Suprapubic skin (tissue), 4 donors: ENCODE measurements around the gene RAVER1. TPM values are rescaled to one million over a fixed set of nuclear protein-coding genes. Genes with fewer than 3 reads are reported as not detected.
"Not testable (repeated sequence)": the region's sequence is repeated elsewhere in the genome, so short reads cannot be mapped to it uniquely, and the experiment has no call there.

Experiments
- DNase-seq, 2 donors: peaks; one replicate each; pipeline ENCODE4 v3.0.0-alpha.2; 2019; ENCODE audit warnings: low spot score in 2 of 2
- H3K27ac ChIP-seq: fragments of 200-600 bp; sonication (generic); one replicate; pipeline ENCODE4 v1.5.1; 2019
- H3K27me3 ChIP-seq: fragments of 200-600 bp; sonication (generic); one replicate; pipeline ENCODE4 v1.5.1; 2019
- H3K36me3 ChIP-seq: fragments of 200-600 bp; sonication (generic); one replicate; pipeline ENCODE4 v1.5.1; 2019
- H3K4me1 ChIP-seq: fragments of 200-600 bp; sonication (generic); one replicate; pipeline ENCODE4 v1.5.1; 2019
- H3K4me3 ChIP-seq: fragments of 200-600 bp; sonication (generic); one replicate; pipeline ENCODE4 v1.5.1; 2019; ENCODE audit warnings: mild to moderate bottlenecking
- H3K9me3 ChIP-seq: fragments of 200-600 bp; sonication (generic); one replicate; pipeline ENCODE4 v1.5.1; 2019
- EP300 ChIP-seq: sonication (generic); formaldehyde crosslinking; IDR thresholded peaks from one replicate; pipeline ENCODE4 v1.6.1; 2017; ENCODE audit warnings: antibody characterized with exemption
- POLR2A ChIP-seq, 2 donors: fragments of 450-650 bp; IDR thresholded peaks; one replicate each; pipeline ENCODE4 v1.6.1; 2017; ENCODE audit warnings: antibody characterized with exemption in 2 of 2, mild to moderate bottlenecking in 2 of 2, moderate library complexity in 2 of 2
- POLR2AphosphoS5 ChIP-seq, 3 donors: sonication (generic); formaldehyde crosslinking; IDR thresholded peaks; one replicate each; pipeline ENCODE4 v1.6.1; 2017; ENCODE audit warnings: antibody characterized with exemption in 3 of 3
- WGBS: methylation state at CpG from one replicate; pipeline ENCODE4 v1.1.5; 2018; 5-methylcytosine and 5-hydroxymethylcytosine counted together
- total RNA-seq, 4 donors: library from RNA; depleted of rRNA; stranded (reverse); fragments of >200 nt; gene quantifications; one replicate each; pipeline ENCODE4 v1.1.0, GENCODE V29; 2016
- TF ChIP-seq, protein P1 (sequence below), 2 donors: fragments of 200-600 bp in 1 of 2; fragments of 450-650 bp in 1 of 2; sonication (generic) in 1 of 2; IDR thresholded peaks; one replicate each; pipeline ENCODE4 v1.5.1; 2016 to 2019; ENCODE audit warnings: antibody characterized with exemption in 2 of 2, mild to moderate bottlenecking in 1 of 2, moderate library complexity in 1 of 2

The RAVER1 gene, protein sequence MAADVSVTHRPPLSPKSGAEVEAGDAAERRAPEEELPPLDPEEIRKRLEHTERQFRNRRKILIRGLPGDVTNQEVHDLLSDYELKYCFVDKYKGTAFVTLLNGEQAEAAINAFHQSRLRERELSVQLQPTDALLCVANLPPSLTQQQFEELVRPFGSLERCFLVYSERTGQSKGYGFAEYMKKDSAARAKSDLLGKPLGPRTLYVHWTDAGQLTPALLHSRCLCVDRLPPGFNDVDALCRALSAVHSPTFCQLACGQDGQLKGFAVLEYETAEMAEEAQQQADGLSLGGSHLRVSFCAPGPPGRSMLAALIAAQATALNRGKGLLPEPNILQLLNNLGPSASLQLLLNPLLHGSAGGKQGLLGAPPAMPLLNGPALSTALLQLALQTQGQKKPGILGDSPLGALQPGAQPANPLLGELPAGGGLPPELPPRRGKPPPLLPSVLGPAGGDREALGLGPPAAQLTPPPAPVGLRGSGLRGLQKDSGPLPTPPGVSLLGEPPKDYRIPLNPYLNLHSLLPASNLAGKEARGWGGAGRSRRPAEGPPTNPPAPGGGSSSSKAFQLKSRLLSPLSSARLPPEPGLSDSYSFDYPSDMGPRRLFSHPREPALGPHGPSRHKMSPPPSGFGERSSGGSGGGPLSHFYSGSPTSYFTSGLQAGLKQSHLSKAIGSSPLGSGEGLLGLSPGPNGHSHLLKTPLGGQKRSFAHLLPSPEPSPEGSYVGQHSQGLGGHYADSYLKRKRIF
- 10 to 100 TPM; 18.4 to 27.8 (median 24.8) TPM for total RNA-seq

DNA sequence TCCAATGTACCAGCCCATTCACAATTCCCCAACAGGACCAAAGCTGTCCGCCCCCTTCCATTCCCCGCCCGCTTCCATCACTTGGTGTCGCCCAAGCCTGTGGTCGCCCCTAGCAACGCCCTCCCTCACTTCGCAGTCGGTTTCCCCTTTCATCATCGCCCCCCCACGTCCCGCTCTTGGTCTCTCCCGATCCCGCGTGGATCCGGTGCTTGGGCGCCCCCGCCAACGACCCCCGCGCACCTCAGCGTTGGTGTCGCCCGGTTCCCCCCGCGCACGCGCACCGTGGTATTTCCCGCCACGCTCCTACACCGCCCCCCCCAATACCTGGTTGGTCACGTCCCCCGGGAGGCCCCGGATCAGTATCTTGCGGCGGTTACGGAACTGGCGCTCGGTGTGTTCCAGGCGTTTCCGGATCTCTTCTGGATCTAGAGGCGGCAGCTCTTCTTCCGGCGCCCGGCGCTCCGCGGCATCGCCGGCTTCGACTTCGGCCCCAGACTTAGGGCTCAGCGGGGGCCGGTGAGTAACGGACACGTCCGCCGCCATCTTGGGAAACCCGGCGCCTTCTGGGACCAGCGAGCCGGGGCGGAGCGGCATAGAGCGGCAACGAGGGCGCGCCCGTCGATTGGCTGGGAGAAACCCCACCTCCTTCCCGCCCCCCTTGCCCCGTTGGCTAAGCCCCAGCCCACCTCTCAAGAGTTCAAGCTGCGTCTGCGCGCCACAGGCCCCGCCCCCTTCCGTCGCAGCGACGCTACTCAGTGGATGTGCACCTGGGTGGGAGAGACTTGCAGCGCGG, at the start of gene RAVER1:
Gene RAVER1, minus strand, starts transcription at position 565 of the 793 bp plus-strand sequence. Its CDS starts 22 bp downstream, at position 543.
- WGBS: 0% methylated on average over 31 of the region's 82 CpGs
- Histone ChIP-seq H3K36me3 (peaks cover 24% of the 10 kb centered on the region), H3K4me3 (peak within 1 kb of the TSS; percentile 85), H3K4me1 (peaks cover 31% of the 10 kb centered on the region), H3K27ac (peak within 1 kb of the TSS; percentile 86), H3K9me3 (no peaks in the 10 kb centered on the region), H3K27me3 (no peaks in the 10 kb centered on the region)
- peak; percentile 98 to 99 for DNase-seq
- TF ChIP-seq POLR2A (IDR thresholded peaks at IDR 0.05): peak in 1 of 2 donors; percentile 45
- peak in 1 of 3 donors; percentile 23 for TF ChIP-seq POLR2AphosphoS5 (IDR thresholded peaks at IDR 0.05)
- TF ChIP-seq, protein P1, sequence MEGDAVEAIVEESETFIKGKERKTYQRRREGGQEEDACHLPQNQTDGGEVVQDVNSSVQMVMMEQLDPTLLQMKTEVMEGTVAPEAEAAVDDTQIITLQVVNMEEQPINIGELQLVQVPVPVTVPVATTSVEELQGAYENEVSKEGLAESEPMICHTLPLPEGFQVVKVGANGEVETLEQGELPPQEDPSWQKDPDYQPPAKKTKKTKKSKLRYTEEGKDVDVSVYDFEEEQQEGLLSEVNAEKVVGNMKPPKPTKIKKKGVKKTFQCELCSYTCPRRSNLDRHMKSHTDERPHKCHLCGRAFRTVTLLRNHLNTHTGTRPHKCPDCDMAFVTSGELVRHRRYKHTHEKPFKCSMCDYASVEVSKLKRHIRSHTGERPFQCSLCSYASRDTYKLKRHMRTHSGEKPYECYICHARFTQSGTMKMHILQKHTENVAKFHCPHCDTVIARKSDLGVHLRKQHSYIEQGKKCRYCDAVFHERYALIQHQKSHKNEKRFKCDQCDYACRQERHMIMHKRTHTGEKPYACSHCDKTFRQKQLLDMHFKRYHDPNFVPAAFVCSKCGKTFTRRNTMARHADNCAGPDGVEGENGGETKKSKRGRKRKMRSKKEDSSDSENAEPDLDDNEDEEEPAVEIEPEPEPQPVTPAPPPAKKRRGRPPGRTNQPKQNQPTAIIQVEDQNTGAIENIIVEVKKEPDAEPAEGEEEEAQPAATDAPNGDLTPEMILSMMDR (IDR thresholded peaks at IDR 0.05): no peak
- no peak for TF ChIP-seq EP300

DNA sequence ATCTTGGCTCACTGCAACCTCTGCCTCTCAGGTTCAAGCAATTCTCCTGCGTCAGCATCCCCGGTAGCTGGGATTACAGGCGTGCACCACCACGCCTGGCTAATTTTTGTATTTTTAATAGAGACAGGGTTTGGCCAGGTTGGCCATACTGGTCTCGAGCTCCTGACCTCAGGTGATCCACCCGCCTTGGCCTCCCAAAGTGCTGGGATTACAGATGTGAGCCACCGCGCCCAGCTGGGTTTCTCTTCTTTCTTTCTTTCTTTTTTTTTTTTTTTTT, 49.8 kb upstream of the RAVER1 start:
- peaks cover 18% of the 10 kb centered on the region for H3K4me1 ChIP-seq
- WGBS: 86% methylated on average over 8 of the region's 8 CpGs
- H3K27ac ChIP-seq: not testable (repeated sequence)

DNA sequence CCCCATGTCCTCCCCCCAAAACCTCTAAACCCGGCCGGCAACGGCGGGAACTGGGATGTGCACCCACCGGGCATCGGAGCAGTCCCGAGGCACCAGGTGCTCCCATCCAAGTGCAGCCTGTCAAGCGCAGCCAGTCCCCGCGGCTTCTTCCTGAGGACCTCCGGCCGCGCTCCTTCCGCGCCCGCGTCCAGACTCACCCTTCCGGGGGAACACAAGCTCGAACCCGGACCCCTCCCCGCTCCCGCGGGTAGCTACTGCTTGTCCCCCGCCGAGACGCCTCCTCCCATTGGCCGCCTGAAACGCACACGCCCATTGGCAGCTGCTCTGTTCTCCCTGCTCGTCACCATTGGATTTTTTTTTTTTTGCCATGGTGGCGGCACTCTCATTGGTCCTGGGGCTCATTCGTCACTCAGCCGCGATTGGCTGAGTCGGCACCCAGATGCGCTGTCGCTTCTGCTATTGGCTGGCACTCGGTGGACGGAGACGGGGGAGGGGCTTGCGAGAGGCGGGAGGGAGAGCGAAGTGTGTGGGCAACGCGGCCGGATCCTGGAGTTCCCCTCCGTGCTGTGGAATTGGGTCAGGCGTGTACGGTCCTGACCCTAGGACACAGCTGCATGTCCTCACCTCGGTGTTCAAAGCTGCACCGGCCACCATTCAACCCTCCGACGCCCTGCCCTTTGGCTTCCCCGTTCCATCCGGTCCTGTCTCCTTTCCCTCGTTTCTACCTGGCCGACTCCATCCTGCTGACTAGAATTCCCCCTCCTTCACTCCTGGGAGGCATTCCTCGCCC, 47.2 kb upstream of the RAVER1 start, which contains the start of gene TYK2:
Gene TYK2, minus strand, starts transcription at position 260 of the 790 bp plus-strand sequence. CDS start 2,166 bp downstream, outside the sequence.
- peak within 1 kb of the TSS; percentile 73 for H3K27ac ChIP-seq
- peak within 1 kb of the TSS; percentile 84 for H3K4me3 ChIP-seq
- H3K9me3 ChIP-seq: no peaks in the 10 kb centered on the region
- H3K27me3 ChIP-seq: no peaks in the 10 kb centered on the region
- peak; percentile 97 to 99 for DNase-seq
- WGBS: 0% methylated on average over 19 of the region's 58 CpGs
- H3K36me3 ChIP-seq: peaks cover 21% of the 10 kb centered on the region
- peaks cover 18% of the 10 kb centered on the region for H3K4me1 ChIP-seq
- TF ChIP-seq POLR2A (IDR thresholded peaks at IDR 0.05) (peak; percentile 26 to 47), EP300 (no peak), POLR2AphosphoS5 (IDR thresholded peaks at IDR 0.05) (peak in 1 of 3 donors; percentile 45)

More for the DNA sequence above, 49.8 kb upstream of the RAVER1 start:
- not testable (repeated sequence) for H3K36me3 ChIP-seq, H3K9me3 ChIP-seq, H3K27me3 ChIP-seq, H3K4me3 ChIP-seq, DNase-seq

DNA sequence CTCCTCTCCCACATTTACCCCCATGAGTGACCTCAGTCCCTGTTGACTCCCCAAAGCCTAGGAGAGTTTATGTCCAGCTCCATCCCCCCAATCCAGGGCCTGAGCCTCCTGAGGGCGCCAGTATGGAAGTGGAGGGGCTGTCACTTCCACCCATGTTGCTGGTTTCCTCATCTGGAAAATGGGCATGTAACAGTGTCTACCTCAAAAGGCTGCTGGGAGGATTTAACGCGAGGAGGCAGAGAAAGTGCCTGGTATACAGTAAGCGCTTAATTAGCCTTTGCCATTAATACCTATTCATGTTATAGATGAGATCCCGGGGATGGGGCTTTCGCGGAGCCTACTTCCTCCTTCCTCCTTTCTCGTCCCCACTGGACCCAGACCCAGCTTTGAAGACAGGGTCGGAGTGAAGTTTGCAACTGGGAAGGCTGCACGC, 46.6 kb upstream of the RAVER1 start:
- Histone ChIP-seq H3K27me3 (no peaks in the 10 kb centered on the region), H3K36me3 (peaks cover 27% of the 10 kb centered on the region), H3K4me1 (peaks cover 18% of the 10 kb centered on the region), H3K4me3 (peak overlapping the region; percentile 84), H3K27ac (peak overlapping the region; percentile 73), H3K9me3 (no peaks in the 10 kb centered on the region)
- TF ChIP-seq POLR2A (IDR thresholded peaks at IDR 0.05) (no peak), EP300 (no peak)
- TF ChIP-seq, protein P1 (IDR thresholded peaks at IDR 0.05): no peak
- no peak for DNase-seq
- 0% methylated on average over 6 of the region's 10 CpGs for WGBS

DNA sequence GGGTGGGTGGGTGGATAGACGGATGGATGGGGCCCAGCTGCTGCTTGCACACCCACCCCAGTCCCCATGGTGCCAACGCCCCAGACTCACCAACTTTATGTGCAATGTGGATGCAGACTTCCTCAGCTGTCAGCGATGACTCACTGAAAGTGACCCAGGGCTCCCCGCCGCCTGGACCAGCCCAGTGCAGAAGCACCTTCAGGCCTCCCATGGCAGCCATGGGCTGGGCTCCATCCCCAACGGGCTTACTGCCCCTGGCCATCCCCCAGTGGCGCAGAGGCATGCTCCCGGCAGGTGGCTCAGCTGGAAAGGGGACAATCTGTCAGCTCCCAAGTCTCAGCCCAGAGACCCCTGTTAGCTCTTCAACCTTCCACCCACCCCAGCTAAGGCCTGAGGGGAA, 44.8 kb upstream of the RAVER1 start:
- Histone ChIP-seq H3K27ac (no peak overlapping the region), H3K9me3 (no peaks in the 10 kb centered on the region), H3K4me3 (no peak overlapping the region), H3K36me3 (peaks cover 29% of the 10 kb centered on the region), H3K27me3 (no peaks in the 10 kb centered on the region), H3K4me1 (peaks cover 18% of the 10 kb centered on the region)
- no peak for DNase-seq
- 94% methylated on average over 7 of the region's 8 CpGs for WGBS
- no peak for TF ChIP-seq POLR2A (IDR thresholded peaks at IDR 0.05)
- TF ChIP-seq, protein P1 (IDR thresholded peaks at IDR 0.05): no peak
- TF ChIP-seq EP300: no peak
- TF ChIP-seq POLR2AphosphoS5 (IDR thresholded peaks at IDR 0.05): no peak

DNA sequence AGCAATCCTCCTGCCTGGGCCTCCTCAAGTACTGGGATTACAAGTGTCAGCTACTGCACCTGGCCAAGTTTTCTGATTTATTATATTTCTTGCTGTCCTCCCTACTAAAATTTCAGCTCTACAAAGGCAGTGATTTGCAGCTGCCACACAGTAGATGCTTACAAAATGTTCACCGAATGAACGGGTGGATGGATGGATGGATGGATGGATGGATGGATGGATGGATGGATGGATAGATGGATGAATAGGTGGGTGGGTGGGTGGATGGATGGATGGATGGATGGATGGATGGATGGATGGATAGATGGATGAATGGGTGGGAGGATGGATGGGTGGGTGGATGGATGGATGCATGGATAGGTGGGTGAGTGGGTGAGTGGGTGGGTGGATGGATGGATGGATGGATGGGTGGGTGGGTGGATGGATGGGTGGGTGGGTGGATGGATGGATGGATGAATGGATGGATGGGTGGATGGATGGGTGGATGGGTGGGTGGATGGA, 43.9 kb upstream of the RAVER1 start:
- 98% methylated on average over 2 of the region's 2 CpGs for WGBS
- peaks cover 35% of the 10 kb centered on the region for H3K36me3 ChIP-seq
- DNase-seq: not testable (repeated sequence)

More for the DNA sequence above, 43.9 kb upstream of the RAVER1 start:
- not testable (repeated sequence) for H3K9me3 ChIP-seq, H3K27ac ChIP-seq, H3K27me3 ChIP-seq, H3K4me3 ChIP-seq
- peaks cover 18% of the 10 kb centered on the region for H3K4me1 ChIP-seq
